ENCODE results near the gene TLR2.

DNA sequence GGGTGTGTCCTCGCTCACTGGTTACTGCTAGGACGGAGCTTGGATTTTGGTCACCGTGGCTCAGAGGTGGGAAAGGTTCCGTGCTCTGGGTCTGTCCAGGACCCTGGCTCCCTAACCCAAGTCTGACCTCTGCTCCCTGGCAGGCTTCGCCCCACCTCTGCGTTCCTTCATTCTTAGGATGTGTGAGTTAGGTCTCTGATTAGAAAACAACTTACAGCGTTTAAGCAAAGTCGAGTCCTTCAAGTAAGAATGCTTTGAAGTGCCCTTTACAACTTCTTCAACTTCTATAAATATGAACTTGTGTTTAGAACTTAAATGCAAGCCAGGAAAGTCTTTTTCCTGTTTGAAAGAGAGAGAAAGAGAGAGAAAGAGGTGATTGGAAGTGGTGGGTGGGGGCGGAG, 891 bp downstream of the TLR2 start:
- TF ChIP-seq, protein P1, sequence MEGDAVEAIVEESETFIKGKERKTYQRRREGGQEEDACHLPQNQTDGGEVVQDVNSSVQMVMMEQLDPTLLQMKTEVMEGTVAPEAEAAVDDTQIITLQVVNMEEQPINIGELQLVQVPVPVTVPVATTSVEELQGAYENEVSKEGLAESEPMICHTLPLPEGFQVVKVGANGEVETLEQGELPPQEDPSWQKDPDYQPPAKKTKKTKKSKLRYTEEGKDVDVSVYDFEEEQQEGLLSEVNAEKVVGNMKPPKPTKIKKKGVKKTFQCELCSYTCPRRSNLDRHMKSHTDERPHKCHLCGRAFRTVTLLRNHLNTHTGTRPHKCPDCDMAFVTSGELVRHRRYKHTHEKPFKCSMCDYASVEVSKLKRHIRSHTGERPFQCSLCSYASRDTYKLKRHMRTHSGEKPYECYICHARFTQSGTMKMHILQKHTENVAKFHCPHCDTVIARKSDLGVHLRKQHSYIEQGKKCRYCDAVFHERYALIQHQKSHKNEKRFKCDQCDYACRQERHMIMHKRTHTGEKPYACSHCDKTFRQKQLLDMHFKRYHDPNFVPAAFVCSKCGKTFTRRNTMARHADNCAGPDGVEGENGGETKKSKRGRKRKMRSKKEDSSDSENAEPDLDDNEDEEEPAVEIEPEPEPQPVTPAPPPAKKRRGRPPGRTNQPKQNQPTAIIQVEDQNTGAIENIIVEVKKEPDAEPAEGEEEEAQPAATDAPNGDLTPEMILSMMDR (optimal IDR thresholded peaks at IDR 0.05 in 1 of 3, IDR thresholded peaks at IDR 0.05 in 1 of 3, conservative IDR thresholded peaks at IDR 0.05 in 1 of 3; ENCODE audit: extremely low read depth in 1 of 3, insufficient read depth in 2 of 3, low read length in 3 of 3) = no peak
- no peak for TF ChIP-seq EZH2 (IDR thresholded peaks at IDR 0.05; ENCODE audit: low read length)
